ENCODE data around the gene PPIF. TPM values are rescaled to one million over a fixed set of nuclear protein-coding genes. Genes with fewer than 3 reads are reported as not detected.

PPIF gene
- total and polyA plus RNA-seq, 2 of the 13 experiments (the other 11 are each of a cell fraction or from before 2014, with no cell fraction given), result 147 to 157 TPM

GRCh38 chr10:79374312-79375191 lies 27.3 kb downstream of the PPIF start (continued):
- TF ChIP-seq RXRB (CRISPR knock-in tag; IDR thresholded peaks at IDR 0.05; ENCODE audit: borderline replicate concordance) (peak; percentile 25; the same call in 1 of the 2 replicates), ZNF232 (CRISPR knock-in tag; IDR thresholded peaks at IDR 0.05; ENCODE audit: borderline replicate concordance) (no peak), ZNF550 (CRISPR knock-in tag; IDR thresholded peaks at IDR 0.05; ENCODE audit: borderline replicate concordance) (no peak), ZNF17 (CRISPR knock-in tag; IDR thresholded peaks at IDR 0.05) (no peak), PRMT3 (CRISPR knock-in tag; IDR thresholded peaks at IDR 0.05; ENCODE audit: borderline replicate concordance, low read depth) (no peak), NR2F6 (IDR thresholded peaks at IDR 0.05) (no peak), NR2F6 (CRISPR knock-in tag; IDR thresholded peaks at IDR 0.05) (0 out of 2 replicates have a peak, but pooled peaks have one; percentile 14), REXO4 (CRISPR knock-in tag; IDR thresholded peaks at IDR 0.05; ENCODE audit: borderline replicate concordance) (no peak), ZNF878 (CRISPR knock-in tag; IDR thresholded peaks at IDR 0.05) (no peak), ZBTB4 (CRISPR knock-in tag; IDR thresholded peaks at IDR 0.05; ENCODE audit: borderline replicate concordance) (no peak), HBP1 (CRISPR knock-in tag; IDR thresholded peaks at IDR 0.05; ENCODE audit: low read depth) (no peak), MEF2D (CRISPR knock-in tag; IDR thresholded peaks at IDR 0.05) (no peak), ZFP41 (CRISPR knock-in tag; IDR thresholded peaks at IDR 0.05; ENCODE audit: borderline replicate concordance) (0 out of 2 replicates have a peak, but pooled peaks have one; percentile 21), SPEN (CRISPR knock-in tag; IDR thresholded peaks at IDR 0.05; ENCODE audit: low read depth) (no peak), FOSL2 (CRISPR knock-in tag; IDR thresholded peaks at IDR 0.05) (0 out of 2 replicates have a peak, but pooled peaks have one; percentile 20), ZNF737 (CRISPR knock-in tag; IDR thresholded peaks at IDR 0.05; ENCODE audit: borderline replicate concordance) (no peak), AGO1 (IDR thresholded peaks at IDR 0.05; ENCODE audit: low read depth, low read length, poor library complexity, severe bottlenecking) (no peak)

Data from HepG2 (cell line).